GM03348 (cell line): ENCODE data around the gene TMEM131.

Source experiments
- DNase-seq: peaks from one replicate; pipeline ENCODE4 v3.0.0; 2012; ENCODE audit warnings: low spot score

Gene TMEM131

GRCh38 chr2:97992836-97993825 lies 2.6 kb downstream of the TMEM131 start:
- DNase-seq = no peak

- no peak for DNase-seq
Measured at GRCh38 chr2:97991081-97991856, 4.5 kb downstream of the TMEM131 start.

- no peak for DNase-seq
Measured at GRCh38 chr2:97988722-97989121, 7.0 kb downstream of the TMEM131 start.

GRCh38 chr2:97985998-97986397 lies 9.8 kb downstream of the TMEM131 start:
- DNase-seq = no peak

GRCh38 chr2:97983698-97984097 lies 12.1 kb downstream of the TMEM131 start:
- no peak for DNase-seq

- DNase-seq = no peak
Measured at GRCh38 chr2:97983134-97983533, 12.6 kb downstream of the TMEM131 start.

- no peak for DNase-seq
Measured at GRCh38 chr2:97982621-97983020, 13.1 kb downstream of the TMEM131 start.

- no peak for DNase-seq
Measured at GRCh38 chr2:97981961-97982360, 13.8 kb downstream of the TMEM131 start.

- DNase-seq = no peak
Measured at GRCh38 chr2:97979904-97980303, 15.8 kb downstream of the TMEM131 start.

GRCh38 chr2:97974471-97974870 lies 21.3 kb downstream of the TMEM131 start:
- no peak for DNase-seq

GRCh38 chr2:97970293-97971060 lies 25.3 kb downstream of the TMEM131 start:
- no peak for DNase-seq

- DNase-seq = no peak
Measured at GRCh38 chr2:97969081-97970067, 26.4 kb downstream of the TMEM131 start.

- DNase-seq = no peak
Measured at GRCh38 chr2:97967931-97968627, 27.7 kb downstream of the TMEM131 start.

- no peak for DNase-seq
Measured at GRCh38 chr2:97967216-97967592, 28.5 kb downstream of the TMEM131 start.

- DNase-seq = no peak
Measured at GRCh38 chr2:97966545-97967215, 29.1 kb downstream of the TMEM131 start.

- DNase-seq = no peak
Measured at GRCh38 chr2:97965116-97965515, 30.6 kb downstream of the TMEM131 start.

- peak; percentile 32 for DNase-seq
Measured at GRCh38 chr2:97963880-97964279, 31.9 kb downstream of the TMEM131 start.

- no peak for DNase-seq
Measured at GRCh38 chr2:97963079-97963406, 32.7 kb downstream of the TMEM131 start.

- no peak for DNase-seq
Measured at GRCh38 chr2:97961534-97961933, 34.2 kb downstream of the TMEM131 start.

- DNase-seq = no peak
Measured at GRCh38 chr2:97958184-97958583, 37.6 kb downstream of the TMEM131 start.
